Stomach (tissue), 9 donors: ENCODE measurements around the gene TANC1. TPM values are rescaled to one million over a fixed set of nuclear protein-coding genes. Genes with fewer than 3 reads are reported as not detected.

ENCODE experiments used
- DNase-seq, 2 donors: peaks; one replicate each; pipeline versions ENCODE4 v3.0.0 to v3.0.0-alpha.2; 2013 to 2019
- H3K27ac ChIP-seq, 5 donors: fragments of 200-600 bp in 4 of 5; sonication (generic) in 4 of 5; one replicate each; pipeline ENCODE4 v1.5.1; 2013 to 2019; ENCODE audit warnings: mild to moderate bottlenecking in 1 of 5, moderate library complexity in 1 of 5
- H3K27me3 ChIP-seq, 3 donors: fragments of 200-600 bp; sonication (generic); one replicate each; pipeline ENCODE4 v1.5.1; 2017 to 2019; ENCODE audit warnings: mixed run types in 1 of 3
- H3K36me3 ChIP-seq, 4 donors: fragments of 200-600 bp; sonication (generic); 1 replicate in 3 of 4; 2 replicates in 1 of 4; pipeline ENCODE4 v1.5.1; 2016 to 2019
- H3K4me1 ChIP-seq, 4 donors: fragments of 200-600 bp; sonication (generic); one replicate each; pipeline ENCODE4 v1.5.1; 2016 to 2019
- H3K4me3 ChIP-seq, 4 donors: fragments of 200-600 bp; sonication (generic) in 3 of 4; one replicate each; pipeline ENCODE4 v1.5.1; 2016 to 2019; ENCODE audit warnings: mild to moderate bottlenecking in 1 of 4
- H3K9me3 ChIP-seq, 4 donors: fragments of 200-600 bp; sonication (generic); one replicate each; pipeline ENCODE4 v1.5.1; 2016 to 2019
- EP300 ChIP-seq: sonication (generic); formaldehyde crosslinking; IDR thresholded peaks from one replicate; pipeline ENCODE4 v1.6.1; 2017; ENCODE audit warnings: antibody characterized with exemption
- POLR2A ChIP-seq, 4 donors: fragments of 450-650 bp; IDR thresholded peaks; one replicate each; pipeline ENCODE4 v1.6.1; 2016; ENCODE audit warnings: antibody characterized with exemption in 4 of 4, control low read depth in 2 of 4, mild to moderate bottlenecking in 1 of 4, moderate library complexity in 1 of 4
- POLR2AphosphoS5 ChIP-seq, 3 donors: sonication (generic); formaldehyde crosslinking; IDR thresholded peaks; one replicate each; pipeline ENCODE4 v1.6.1; 2016; ENCODE audit warnings: antibody characterized with exemption in 3 of 3
- whole genome bisulfite sequencing, 5 donors: extraction: QIAGEN DNeasy Blood & Tissue Kit in 3 of 5; methylation state at CpG; one replicate each; pipeline versions ENCODE4 v1.1.5 to v1.1.7; 2013 to 2018; 5-methylcytosine and 5-hydroxymethylcytosine counted together
- intact Hi-C: fragments of 100-400 bp; cut with DNase I; formaldehyde crosslinking; loops from one replicate; pipeline ENCODE4 v1.15.1; 2023; ENCODE audit warnings: low total_unique reads
- polyA plus RNA-seq, 3 donors: library from polyadenylated mRNA; stranded (reverse); fragments of 200-250 nt; gene quantifications; one replicate each; pipeline ENCODE4 v1.2.3, GENCODE V29; 2013
- total RNA-seq, 5 donors: library from RNA; depleted of rRNA; stranded (reverse); fragments of >200 nt; gene quantifications; one replicate each; pipeline versions ENCODE4 v1.1.0 to v1.2.3, GENCODE V29; 2014 to 2016
- TF ChIP-seq, protein P1 (sequence below), 7 experiments: fragments of 450-650 bp in 4 of 7; fragments of 200-600 bp in 3 of 7; sonication (generic) in 3 of 7; IDR thresholded peaks; one replicate each; pipeline ENCODE4 v1.5.1; 2016 to 2019; ENCODE audit warnings: antibody characterized with exemption in 7 of 7, control low read depth in 2 of 7, mild to moderate bottlenecking in 1 of 7
- donor health status: healthy with polysubstance abuse.
- donor health status: Bipolar disorder and iron deficiency.
- donor health status: healthy.

TANC1 gene
- total and polyA plus RNA-seq, 8 donors: 4.9 to 59.7 (median 37.7) TPM

DNA sequence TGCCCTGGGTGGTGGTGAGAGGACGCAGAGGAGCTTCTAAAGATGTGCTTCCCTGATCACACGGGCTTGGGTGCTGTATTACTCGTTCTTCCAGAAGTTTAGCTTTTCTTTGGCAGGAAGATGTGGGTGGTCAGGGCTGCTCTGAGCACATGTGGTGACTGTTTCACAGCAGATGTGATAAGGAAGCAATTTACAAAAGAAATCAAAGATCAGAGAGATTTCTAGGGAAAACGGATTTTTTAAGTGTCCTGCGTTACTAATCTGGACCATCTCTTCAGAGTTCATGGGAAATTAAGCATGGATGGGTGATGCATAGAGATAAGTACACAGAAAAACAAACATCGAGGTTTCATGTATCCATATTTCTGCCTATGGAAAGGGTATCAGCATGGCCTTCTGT is 218.7 kb downstream of the TANC1 start:
- TF ChIP-seq, protein P1, sequence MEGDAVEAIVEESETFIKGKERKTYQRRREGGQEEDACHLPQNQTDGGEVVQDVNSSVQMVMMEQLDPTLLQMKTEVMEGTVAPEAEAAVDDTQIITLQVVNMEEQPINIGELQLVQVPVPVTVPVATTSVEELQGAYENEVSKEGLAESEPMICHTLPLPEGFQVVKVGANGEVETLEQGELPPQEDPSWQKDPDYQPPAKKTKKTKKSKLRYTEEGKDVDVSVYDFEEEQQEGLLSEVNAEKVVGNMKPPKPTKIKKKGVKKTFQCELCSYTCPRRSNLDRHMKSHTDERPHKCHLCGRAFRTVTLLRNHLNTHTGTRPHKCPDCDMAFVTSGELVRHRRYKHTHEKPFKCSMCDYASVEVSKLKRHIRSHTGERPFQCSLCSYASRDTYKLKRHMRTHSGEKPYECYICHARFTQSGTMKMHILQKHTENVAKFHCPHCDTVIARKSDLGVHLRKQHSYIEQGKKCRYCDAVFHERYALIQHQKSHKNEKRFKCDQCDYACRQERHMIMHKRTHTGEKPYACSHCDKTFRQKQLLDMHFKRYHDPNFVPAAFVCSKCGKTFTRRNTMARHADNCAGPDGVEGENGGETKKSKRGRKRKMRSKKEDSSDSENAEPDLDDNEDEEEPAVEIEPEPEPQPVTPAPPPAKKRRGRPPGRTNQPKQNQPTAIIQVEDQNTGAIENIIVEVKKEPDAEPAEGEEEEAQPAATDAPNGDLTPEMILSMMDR (IDR thresholded peaks at IDR 0.05): no peak
- TF ChIP-seq POLR2A (IDR thresholded peaks at IDR 0.05): no peak
- TF ChIP-seq POLR2AphosphoS5 (IDR thresholded peaks at IDR 0.05): no peak
- TF ChIP-seq EP300: no peak
- Histone ChIP-seq H3K9me3 (no peaks in the 10 kb centered on the region), H3K36me3 (peaks cover 13 to 66% (median 59%) of the 10 kb centered on the region in 4 donors), H3K4me3 (no peak overlapping the region), H3K27me3 (no peaks in the 10 kb centered on the region), H3K27ac (no peak overlapping the region), H3K4me1 (no peaks in the 10 kb centered on the region)
- intact Hi-C loops: no loop called here
- WGBS, 5 donors: 54 to 55% (median 54%) methylated on average over 6 of the region's 6 CpGs
- no peak for DNase-seq

GRCh38 chr2:159188449-159188848 is 220.0 kb downstream of the TANC1 start:
- TF ChIP-seq POLR2AphosphoS5 (IDR thresholded peaks at IDR 0.05) (no peak), POLR2A (IDR thresholded peaks at IDR 0.05) (no peak), EP300 (no peak)
- TF ChIP-seq, protein P1 (IDR thresholded peaks at IDR 0.05): no peak
- Histone ChIP-seq H3K4me3 (no peak overlapping the region), H3K4me1 (no peaks in the 10 kb centered on the region), H3K36me3 (peaks cover 13 to 75% (median 64%) of the 10 kb centered on the region in 4 donors), H3K27me3 (no peaks in the 10 kb centered on the region), H3K27ac (no peak overlapping the region), H3K9me3 (no peaks in the 10 kb centered on the region)
- no peak for DNase-seq
- intact Hi-C loops: no loop called here
- 69 to 83% (median 76%) methylated on average over 4 of the region's 4 CpGs for WGBS, 5 donors

DNA sequence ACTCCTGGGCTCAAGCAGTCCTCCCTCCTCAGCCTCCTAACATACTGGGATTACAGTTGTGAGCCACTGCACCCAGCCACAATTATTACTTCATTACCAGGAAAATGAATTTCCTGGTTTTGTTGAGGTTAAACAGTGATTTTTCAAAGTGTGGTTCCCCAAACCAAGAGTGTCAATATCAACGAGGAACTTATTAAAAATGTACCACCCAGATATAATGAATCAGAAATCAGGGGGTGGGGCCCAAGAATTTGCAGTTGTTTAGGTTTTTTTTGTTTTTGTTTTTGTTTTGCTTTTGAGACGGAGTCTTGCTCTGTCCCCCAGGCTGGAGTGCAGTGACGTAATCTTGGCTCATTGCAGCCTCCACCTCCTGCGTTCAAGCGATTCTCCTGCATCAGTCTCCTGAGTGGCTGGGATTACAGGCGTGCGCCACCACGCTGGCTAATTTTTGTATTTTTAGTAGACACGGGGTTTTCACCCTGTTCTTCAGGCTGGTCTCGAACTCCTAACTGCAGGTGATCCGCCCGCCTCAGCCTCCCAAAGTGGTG is 224.0 kb downstream of the TANC1 start:
- Histone ChIP-seq H3K4me3 (no peak overlapping the region), H3K36me3 (peaks cover 13 to 90% (median 79%) of the 10 kb centered on the region in 4 donors), H3K27ac (no peak overlapping the region), H3K4me1 (no peaks in the 10 kb centered on the region), H3K9me3 (no peaks in the 10 kb centered on the region), H3K27me3 (no peaks in the 10 kb centered on the region)
- no peak for DNase-seq
- intact Hi-C loops: no loop called here
- TF ChIP-seq EP300 (no peak), POLR2AphosphoS5 (IDR thresholded peaks at IDR 0.05) (no peak), POLR2A (IDR thresholded peaks at IDR 0.05) (no peak)
- TF ChIP-seq, protein P1 (IDR thresholded peaks at IDR 0.05): no peak
- 91 to 93% (median 93%) methylated on average over 12 of the region's 12 CpGs for WGBS, 5 donors

DNA sequence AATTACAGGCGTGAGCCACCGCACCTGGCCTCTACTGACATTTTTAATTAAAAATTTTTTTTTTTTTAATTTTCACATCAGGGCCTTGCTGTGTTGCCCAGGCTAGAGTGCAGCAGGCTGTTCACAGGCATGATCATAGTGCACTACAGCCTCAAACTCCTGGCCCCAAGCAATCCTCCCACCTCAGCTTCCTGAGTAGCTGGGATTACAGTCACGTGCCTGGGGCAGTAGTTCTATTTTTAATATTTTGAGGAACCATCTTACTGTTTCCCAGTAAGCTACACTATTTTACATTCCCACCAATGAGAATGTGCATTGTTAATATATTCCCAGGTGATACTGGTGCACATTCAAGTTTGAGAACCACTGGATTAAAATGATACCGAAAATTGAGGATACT is 225.4 kb downstream of the TANC1 start:
- H3K4me3 ChIP-seq: no peak overlapping the region
- TF ChIP-seq EP300: no peak
- no peak for TF ChIP-seq POLR2AphosphoS5 (IDR thresholded peaks at IDR 0.05)
- TF ChIP-seq, protein P1 (IDR thresholded peaks at IDR 0.05): no peak
- TF ChIP-seq POLR2A (IDR thresholded peaks at IDR 0.05): no peak
- peaks cover 22 to 94% (median 82%) of the 10 kb centered on the region in 4 donors for H3K36me3 ChIP-seq
- DNase-seq: no peak
- H3K27ac ChIP-seq: no peak overlapping the region
- intact Hi-C loops: no loop called here
- no peaks in the 10 kb centered on the region for H3K27me3 ChIP-seq
- no peaks in the 10 kb centered on the region for H3K9me3 ChIP-seq
- H3K4me1 ChIP-seq: no peaks in the 10 kb centered on the region
- 91 to 97% (median 95%) methylated on average over 4 of the region's 4 CpGs for WGBS, 5 donors
